ENCODE results near the gene RPL10. TPM values are rescaled to one million over a fixed set of nuclear protein-coding genes. Genes with fewer than 3 reads are reported as not detected.

The RPL10 gene
- polyA plus RNA-seq, 1 donor from 2014 or later, result 3,689 TPM

- Histone ChIP-seq H3K9ac (ENCODE audit: low read length) (no peak overlapping the region), H3K4me2 (ENCODE audit: low read length) (no peak overlapping the region), H3K36me3 (ENCODE audit: insufficient read depth, low read length) (no peaks in the 10 kb centered on the region), H2AFZ (ENCODE audit: low read depth, low read length) (no peak overlapping the region), H3K27me3 (ENCODE audit: insufficient read depth, low read depth, low read length) (no peaks in the 10 kb centered on the region), H3K9me3 (ENCODE audit: low read length) (no peaks in the 10 kb centered on the region), H3F3A (ENCODE audit: insufficient read depth, low read length, poor library complexity, severe bottlenecking) (no peaks in the 10 kb centered on the region), H3K9me2 (ENCODE audit: insufficient read depth, low read length) (no peaks in the 10 kb centered on the region), H3K79me2 (replicated peaks; ENCODE audit: insufficient read depth, low read length) (no peaks in the 10 kb centered on the region), H3K27ac (ENCODE audit: low read length) (no peak overlapping the region), H4K20me1 (ENCODE audit: insufficient read depth) (no peaks in the 10 kb centered on the region), H3K4me3 (ENCODE audit: low read length) (no peak overlapping the region)
- no peak for TF ChIP-seq POLR2AphosphoS5 (IDR thresholded peaks at IDR 0.05)
- TF ChIP-seq REST (IDR thresholded peaks at IDR 0.05; ENCODE audit: borderline replicate concordance), result no peak
- no peak for TF ChIP-seq RAD21 (conservative IDR thresholded peaks at IDR 0.05)
- no peak for TF ChIP-seq CTCF (IDR thresholded peaks at IDR 0.05; ENCODE audit: poor library complexity, severe bottlenecking)
- no peak for TF ChIP-seq EZH2 (IDR thresholded peaks at IDR 0.05; ENCODE audit: borderline replicate concordance, insufficient read depth, low read length, poor library complexity, severe bottlenecking)
- no peak for TF ChIP-seq EP300 (conservative IDR thresholded peaks at IDR 0.05; ENCODE audit: poor library complexity, severe bottlenecking)
- TF ChIP-seq MXI1 (conservative IDR thresholded peaks at IDR 0.05; ENCODE audit: poor library complexity, severe bottlenecking), result no peak
- no peak for TF ChIP-seq SMC3 (conservative IDR thresholded peaks at IDR 0.05; ENCODE audit: poor library complexity)
- no peak for TF ChIP-seq TAF1 (IDR thresholded peaks at IDR 0.05; ENCODE audit: low read depth)
These were observed 38.6 kb upstream of the RPL10 start for GRCh38 chrX:154359362-154360154.

GRCh38 chrX:154360155-154360713 lies 37.9 kb upstream of the RPL10 start:
- H3K27ac ChIP-seq (ENCODE audit: low read length), result no peak overlapping the region
- H3K36me3 ChIP-seq (ENCODE audit: insufficient read depth, low read length), result no peaks in the 10 kb centered on the region
- H2AFZ ChIP-seq (ENCODE audit: low read depth, low read length), result no peak overlapping the region
- no peak overlapping the region for H3K4me3 ChIP-seq (ENCODE audit: low read length)
- H3K9me3 ChIP-seq (ENCODE audit: low read length), result no peaks in the 10 kb centered on the region
- no peaks in the 10 kb centered on the region for H4K20me1 ChIP-seq (ENCODE audit: insufficient read depth)
- H3K9me2 ChIP-seq (ENCODE audit: insufficient read depth, low read length), result no peaks in the 10 kb centered on the region
- H3F3A ChIP-seq (ENCODE audit: insufficient read depth, low read length, poor library complexity, severe bottlenecking), result no peaks in the 10 kb centered on the region
- H3K79me2 ChIP-seq (replicated peaks; ENCODE audit: insufficient read depth, low read length), result no peaks in the 10 kb centered on the region
- TF ChIP-seq CTCF (IDR thresholded peaks at IDR 0.05; ENCODE audit: poor library complexity, severe bottlenecking), result no peak
- no peak for TF ChIP-seq RAD21 (conservative IDR thresholded peaks at IDR 0.05)
- TF ChIP-seq REST (IDR thresholded peaks at IDR 0.05; ENCODE audit: borderline replicate concordance), result no peak
- no peak for TF ChIP-seq EZH2 (IDR thresholded peaks at IDR 0.05; ENCODE audit: borderline replicate concordance, insufficient read depth, low read length, poor library complexity, severe bottlenecking)
- TF ChIP-seq EP300 (conservative IDR thresholded peaks at IDR 0.05; ENCODE audit: poor library complexity, severe bottlenecking), result no peak
- no peak for TF ChIP-seq SMC3 (conservative IDR thresholded peaks at IDR 0.05; ENCODE audit: poor library complexity)
- no peak overlapping the region for H3K9ac ChIP-seq (ENCODE audit: low read length)
- no peaks in the 10 kb centered on the region for H3K27me3 ChIP-seq (ENCODE audit: insufficient read depth, low read depth, low read length)
- no peak overlapping the region for H3K4me2 ChIP-seq (ENCODE audit: low read length)

All from neural cell (in vitro differentiated cells).